ENCODE data around the gene KLHL30.
A peak's percentile ranks its signal among the peaks of the same experiment; 100 is the strongest.

Gene KLHL30

GRCh38 chr2:238158018-238158508, 19.6 kb downstream of the KLHL30 start:
- TF ChIP-seq EZH2 (optimal IDR thresholded peaks at IDR 0.05; ENCODE audit: low read depth, low read length) (no peak), CTCF (IDR thresholded peaks at IDR 0.05; ENCODE audit: low read length) (no peak), EZH2phosphoT487 (IDR thresholded peaks at IDR 0.05; ENCODE audit: low read length) (no peak)
- Histone ChIP-seq H3K9me2 (replicated peaks; ENCODE audit: insufficient read depth, low read length) (no peaks in the 10 kb centered on the region), H3K27ac (ENCODE audit: low read length) (no peak overlapping the region), H3K4me3 (ENCODE audit: low read length) (no peak overlapping the region), H4K20me1 (ENCODE audit: insufficient read depth, low read length) (no peaks in the 10 kb centered on the region), H3F3A (ENCODE audit: insufficient read depth, low read length) (no peaks in the 10 kb centered on the region), H3K9ac (ENCODE audit: low read length) (no peak overlapping the region), H3K79me2 (ENCODE audit: low read length) (no peaks in the 10 kb centered on the region), H2AFZ (ENCODE audit: low read length) (no peak overlapping the region), H3K36me3 (replicated peaks; ENCODE audit: insufficient read depth, low read length) (no peaks in the 10 kb centered on the region), H3K27me3 (replicated peaks; ENCODE audit: insufficient read depth, low read length) (no peaks in the 10 kb centered on the region), H3K4me1 (ENCODE audit: low read length) (no peaks in the 10 kb centered on the region), H3K9me3 (replicated peaks; ENCODE audit: insufficient read depth, low read length) (no peaks in the 10 kb centered on the region), H3K4me2 (ENCODE audit: low read depth, low read length) (no peak overlapping the region)
- no peak for DNase-seq

- Histone ChIP-seq H3F3A (ENCODE audit: insufficient read depth, low read length) (no peaks in the 10 kb centered on the region), H3K4me2 (ENCODE audit: low read depth, low read length) (peak within 1 kb of the TSS; percentile 75; the same call in 1 of the 2 replicates), H3K4me3 (ENCODE audit: low read length) (peak within 1 kb of the TSS; percentile 41; the same call in 1 of the 2 replicates), H3K9me3 (replicated peaks; ENCODE audit: insufficient read depth, low read length) (no peaks in the 10 kb centered on the region), H3K9me2 (replicated peaks; ENCODE audit: insufficient read depth, low read length) (no peaks in the 10 kb centered on the region), H2AFZ (ENCODE audit: low read length) (peak within 1 kb of the TSS; percentile 19; the same call in 1 of the 2 replicates), H3K27ac (ENCODE audit: low read length) (no peak within 1 kb of the TSS), H3K27me3 (replicated peaks; ENCODE audit: insufficient read depth, low read length) (no peaks in the 10 kb centered on the region), H4K20me1 (ENCODE audit: insufficient read depth, low read length) (no peaks in the 10 kb centered on the region), H3K9ac (ENCODE audit: low read length) (no peak within 1 kb of the TSS), H3K79me2 (ENCODE audit: low read length) (no peaks in the 10 kb centered on the region), H3K4me1 (ENCODE audit: low read length) (no peaks in the 10 kb centered on the region), H3K36me3 (replicated peaks; ENCODE audit: insufficient read depth, low read length) (no peaks in the 10 kb centered on the region)
- TF ChIP-seq EZH2phosphoT487 (IDR thresholded peaks at IDR 0.05; ENCODE audit: low read length) (no peak), EZH2 (optimal IDR thresholded peaks at IDR 0.05; ENCODE audit: low read depth, low read length) (no peak), CTCF (IDR thresholded peaks at IDR 0.05; ENCODE audit: low read length) (no peak; the same call in 1 of the 2 replicates)
- DNase-seq, result peak; percentile 56
Measured at GRCh38 chr2:238158509-238159070, 20.1 kb downstream of the KLHL30 start, which contains the start of gene ERFE. Gene ERFE, plus strand, starts transcription at chr2:238158970. Its CDS starts 38 bp downstream, at chr2:238159008.

- Histone ChIP-seq H3K79me2 (ENCODE audit: low read length) (no peaks in the 10 kb centered on the region), H3K27ac (ENCODE audit: low read length) (no peak overlapping the region), H4K20me1 (ENCODE audit: insufficient read depth, low read length) (no peaks in the 10 kb centered on the region), H3K4me3 (ENCODE audit: low read length) (peak overlapping the region; percentile 41; the same call in 1 of the 2 replicates), H3K9me2 (replicated peaks; ENCODE audit: insufficient read depth, low read length) (no peaks in the 10 kb centered on the region), H3K4me1 (ENCODE audit: low read length) (no peaks in the 10 kb centered on the region), H3K9me3 (replicated peaks; ENCODE audit: insufficient read depth, low read length) (no peaks in the 10 kb centered on the region), H3K36me3 (replicated peaks; ENCODE audit: insufficient read depth, low read length) (no peaks in the 10 kb centered on the region), H3K4me2 (ENCODE audit: low read depth, low read length) (peak overlapping the region; percentile 75; the same call in 1 of the 2 replicates), H2AFZ (ENCODE audit: low read length) (peak overlapping the region; percentile 19; the same call in 1 of the 2 replicates), H3K27me3 (replicated peaks; ENCODE audit: insufficient read depth, low read length) (no peaks in the 10 kb centered on the region), H3K9ac (ENCODE audit: low read length) (no peak overlapping the region), H3F3A (ENCODE audit: insufficient read depth, low read length) (no peaks in the 10 kb centered on the region)
- peak; percentile 18 for DNase-seq
- no peak for TF ChIP-seq EZH2phosphoT487 (IDR thresholded peaks at IDR 0.05; ENCODE audit: low read length)
- TF ChIP-seq EZH2 (optimal IDR thresholded peaks at IDR 0.05; ENCODE audit: low read depth, low read length), result no peak
- TF ChIP-seq CTCF (IDR thresholded peaks at IDR 0.05; ENCODE audit: low read length), result no peak
Measured at GRCh38 chr2:238159071-238159539, 20.6 kb downstream of the KLHL30 start.
